GM12878 (cell line): Measurements from ENCODE around the gene FAN1. TPM values are rescaled to one million over a fixed set of nuclear protein-coding genes. Genes with fewer than 3 reads are reported as not detected.

Source experiments
- ATAC-seq: fragments of 200-7000 bp; cut with Tn5 transposase; 3 replicates; pipeline ENCODE4 v1.9.1; 2020; ENCODE audit warnings: mild to moderate bottlenecking, moderate library complexity
- BruUV-seq: library from RNA; stranded (reverse); fragments of 400-500 nt; replicated peaks from 2 replicates; lab custom pipeline; 2021; lab: Mats Ljungman, UMichigan
- CTCF ChIA-PET: fragments of 300-600 bp; sonication (Branson Sonifier 250); formaldehyde crosslinking; extraction: SDS; loops from one replicate; lab custom pipeline; 2021; ENCODE audit warnings: inconsistent platforms; lab: Yijun Ruan, JAX
- POLR2A ChIA-PET: fragments of 350-600 bp; formaldehyde crosslinking; extraction: SDS; loops from one replicate; lab custom pipeline; 2021; ENCODE audit warnings: inconsistent platforms; lab: Charles Lee
- RAD21 ChIA-PET: fragments of 300-600 bp; sonication (Branson Sonifier 250); formaldehyde crosslinking; loops from one replicate; lab custom pipeline; 2023; ENCODE audit warnings: antibody characterized with exemption; ENCODE audit not compliant: unreplicated experiment; lab: Charles Lee
- SMC1A ChIA-PET: fragments of 300-600 bp; sonication (Branson Sonifier 250); formaldehyde crosslinking; loops from one replicate; lab custom pipeline; 2023; ENCODE audit not compliant: unreplicated experiment, uncharacterized antibody; lab: Charles Lee
- DNase-seq: peaks from one replicate; pipeline ENCODE4 v3.0.0-alpha.2; 2011; ENCODE audit warnings: low read depth, low spot score
- FAIRE-seq: peaks from 3 replicates; lab custom pipeline; 2011; peaks lifted over from hg19 to GRCh38; lab: Jason Lieb, UNC
- H2AFZ ChIP-seq: 2 replicates; pipeline ENCODE4 v1.6.0; 2011; ENCODE audit warnings: low read depth, low read length, control low read depth; ENCODE audit not compliant: control insufficient read depth
- H3K27ac ChIP-seq: 2 replicates; pipeline ENCODE4 v1.5.1; 2011; ENCODE audit warnings: control low read depth; ENCODE audit not compliant: control insufficient read depth, insufficient read depth
- H3K27me3 ChIP-seq, 2 experiments: replicated peaks in 1 of 2; 2 replicates each; pipeline versions ENCODE4 v1.6.0 to v1.6.1; 2011; ENCODE audit warnings: low read length in 1 of 2; ENCODE audit not compliant: control insufficient read depth in 2 of 2, insufficient read depth in 2 of 2
- H3K36me3 ChIP-seq, 2 experiments: 2 replicates each; pipeline ENCODE4 v1.5.1; 2011; ENCODE audit warnings: low read length in 1 of 2; ENCODE audit not compliant: control insufficient read depth in 2 of 2, insufficient read depth in 2 of 2
- H3K4me1 ChIP-seq: 2 replicates; pipeline ENCODE4 v1.6.1; 2011; ENCODE audit warnings: mild to moderate bottlenecking, low read length, moderate library complexity, mixed read lengths; ENCODE audit not compliant: control insufficient read depth, insufficient read depth
- H3K4me2 ChIP-seq: 2 replicates; pipeline ENCODE4 v1.6.0; 2011; ENCODE audit warnings: control low read depth; ENCODE audit not compliant: control insufficient read depth, insufficient read depth
- H3K4me3 ChIP-seq: fragments of 200-600 bp; sonication (generic); 2 replicates; pipeline ENCODE4 v1.5.1; 2016
- H3K79me2 ChIP-seq: 2 replicates; pipeline ENCODE4 v1.6.0; 2011; ENCODE audit warnings: low read length; ENCODE audit not compliant: control insufficient read depth, insufficient read depth
- H3K9ac ChIP-seq: 2 replicates; pipeline ENCODE4 v1.8.0; 2011; ENCODE audit warnings: low read length, control low read depth, mixed read lengths; ENCODE audit not compliant: control insufficient read depth, insufficient read depth
- H3K9me3 ChIP-seq: replicated peaks from 3 replicates; pipeline ENCODE4 v1.5.1; 2011; ENCODE audit warnings: mild to moderate bottlenecking, low read length; ENCODE audit not compliant: control insufficient read depth, insufficient read depth
- H4K20me1 ChIP-seq: 2 replicates; pipeline ENCODE4 v1.6.0; 2011; ENCODE audit not compliant: control insufficient read depth, insufficient read depth
- CHD4 ChIP-seq: fragments of 200-600 bp; sonication (generic); IDR thresholded peaks from 2 replicates; pipeline ENCODE4 v1.6.1; 2016; ENCODE audit warnings: mild to moderate bottlenecking
- ETV6 ChIP-seq, 2 experiments: fragments of 450-650 bp in 1 of 2; IDR thresholded peaks in 1 of 2; conservative IDR thresholded peaks in 1 of 2; 2 replicates each; pipeline ENCODE4 v1.6.1; 2014; ENCODE audit warnings: antibody characterized with exemption in 1 of 2, borderline replicate concordance in 1 of 2, low read depth in 1 of 2, mild to moderate bottlenecking in 1 of 2, moderate library complexity in 1 of 2
- GATAD2B ChIP-seq: fragments of 450-650 bp; conservative IDR thresholded peaks from 2 replicates; pipeline ENCODE4 v1.6.1; 2017; ENCODE audit warnings: low read depth, mild to moderate bottlenecking, moderate library complexity
- HDAC6 ChIP-seq: fragments of 200-600 bp; sonication (generic); IDR thresholded peaks from one replicate; pipeline ENCODE4 v1.8.0; 2017; ENCODE audit warnings: antibody characterized with exemption; ENCODE audit not compliant: unreplicated experiment
- MTA3 ChIP-seq: IDR thresholded peaks from 2 replicates; pipeline ENCODE4 v1.6.1; 2012; ENCODE audit warnings: low read length, inconsistent platforms, borderline replicate concordance
- NFYA ChIP-seq: IDR thresholded peaks from 2 replicates; pipeline ENCODE4 v1.6.1; 2011; ENCODE audit warnings: low read depth, mild to moderate bottlenecking, low read length, improper control_type of control experiment, borderline replicate concordance
- NFYB ChIP-seq: IDR thresholded peaks from 2 replicates; pipeline ENCODE4 v1.6.1; 2011; ENCODE audit warnings: low read depth, mild to moderate bottlenecking, low read length, improper control_type of control experiment, moderate library complexity; ENCODE audit not compliant: insufficient read depth
- RAD21 ChIP-seq: IDR thresholded peaks from 2 replicates; pipeline ENCODE4 v1.6.1; 2011; ENCODE audit warnings: mild to moderate bottlenecking, low read depth, low read length, moderate library complexity; ENCODE audit not compliant: insufficient read depth
- SREBF1 ChIP-seq: IDR thresholded peaks from 2 replicates; pipeline ENCODE4 v1.6.1; 2012; ENCODE audit warnings: mild to moderate bottlenecking, low read length
- TCF7 ChIP-seq: IDR thresholded peaks from 2 replicates; pipeline ENCODE4 v1.6.1; 2014; ENCODE audit warnings: antibody characterized with exemption, borderline replicate concordance
- YBX1 ChIP-seq: fragments of 450-650 bp; IDR thresholded peaks from 2 replicates; pipeline ENCODE4 v1.6.1; 2016; ENCODE audit warnings: antibody characterized with exemption
- ZBED1 ChIP-seq: IDR thresholded peaks from 2 replicates; pipeline ENCODE4 v1.6.1; 2016; ENCODE audit warnings: borderline replicate concordance
- WGBS: methylation state at CpG from one replicate; pipeline ENCODE4 v1.1.6; 2016; ENCODE audit warnings: low lambda C conversion rate; ENCODE audit not compliant: insufficient replicate concordance, insufficient coverage; ENCODE audit errors: missing lambda C conversion rate; 5-methylcytosine and 5-hydroxymethylcytosine counted together
- in situ Hi-C: fragments of 300-500 bp; cut with MboI; formaldehyde crosslinking; loops from 9 replicates; pipeline ENCODE4 v1.14.3; 2018; ENCODE audit warnings: mixed read lengths
- intact Hi-C: fragments of 100-400 bp; cut with micrococcal nuclease; formaldehyde crosslinking; loops from one replicate; pipeline ENCODE4 v1.14.2; 2022; ENCODE audit not compliant: unreplicated experiment
- polyA plus RNA-seq, 11 experiments: library from polyadenylated mRNA; depleted of rRNA in 4 of 11; unstranded in 6 of 11; stranded (reverse) in 5 of 11; fragments of >200 nt; fragmentation: Nextera tagmentation in 4 of 11; fragmentation: Illumina TruSeq in 1 of 11; extraction: Ambion mirVana in 4 of 11; extraction: Trizol in 1 of 11; gene quantifications; 1 replicate in 1 of 11; 2 replicates in 10 of 11; pipeline versions ENCODE4 v1.2.1 to v1.2.3, GENCODE V29; 2011 to 2016; ENCODE audit warnings: inconsistent platforms in 2 of 11, missing spikeins in 2 of 11, low read depth in 1 of 11
- total RNA-seq, 4 experiments: library from RNA; depleted of rRNA in 3 of 4; stranded (reverse); fragments of >200 nt in 3 of 4; fragmentation: Illumina TruSeq in 1 of 4; extraction: Trizol in 1 of 4; gene quantifications; 2 replicates each; pipeline versions ENCODE4 v1.2.1 to v1.2.3, GENCODE V29; 2013 to 2021

The FAN1 gene
- total and polyA plus RNA-seq, 10 of the 15 experiments (the other 5 are each of a cell fraction or from before 2014, with no cell fraction given): 0.55 to 18.6 (median 12.6) TPM

DNA sequence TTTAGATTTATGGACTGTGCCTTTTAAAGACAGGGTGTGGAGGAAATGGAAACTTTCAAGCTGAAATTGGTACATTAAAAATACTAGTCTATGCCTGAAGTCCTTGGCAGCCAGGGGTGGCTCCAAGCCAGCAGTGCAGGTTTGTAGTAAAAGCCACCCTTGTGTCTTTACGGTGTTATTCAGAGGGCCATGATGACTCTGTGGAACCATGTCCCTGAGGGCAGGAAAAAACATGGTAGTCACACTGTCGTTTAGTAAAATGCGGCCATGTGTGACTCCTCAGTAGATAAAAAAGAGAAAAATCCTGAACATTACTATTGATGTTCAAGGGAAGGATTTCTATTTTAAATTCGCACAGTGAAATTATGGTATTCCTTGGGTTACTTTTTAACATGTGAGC, 2.7 kb downstream of the FAN1 start:
- H3K27ac ChIP-seq: no peak overlapping the region
- no peaks in the 10 kb centered on the region for H3K79me2 ChIP-seq
- no peak overlapping the region for H3K4me2 ChIP-seq
- TF ChIP-seq NFYA (no peak), ETV6 (conservative IDR thresholded peaks at IDR 0.05 in 1 of 2, IDR thresholded peaks at IDR 0.05 in 1 of 2; ENCODE audit: borderline replicate concordance in 1 of 2, low read depth in 1 of 2) (no peak), CHD4 (no peak), ZBED1 (no peak), MTA3 (no peak), GATAD2B (no peak), YBX1 (no peak), TCF7 (no peak), NFYB (no peak), HDAC6 (no peak), RAD21 (no peak), SREBF1 (no peak)
- 71% methylated on average over 4 of the region's 4 CpGs for WGBS
- ChIA-PET SMC1A (no interaction called here), POLR2A (no interaction called here), RAD21 (no interaction called here), CTCF (interaction anchor here (1.7 kb wide), 2 partner anchors 12 to 223 kb away, joined by 3 read pairs; no protein-coding TSS in a partner anchor)
- no peaks in the 10 kb centered on the region for H3K9me3 ChIP-seq
- no peaks in the 10 kb centered on the region for H3K4me1 ChIP-seq
- DNase-seq (no peak), FAIRE-seq (no peak), ATAC-seq (no peak)
- no peaks in the 10 kb centered on the region for H3K27me3 ChIP-seq
- in situ Hi-C loops: no loop called here
- intact Hi-C loops: loop anchor here (10.0 kb wide), 1 partner anchor 418 kb away; the partner anchor contains the start of gene KLF13
- no peak overlapping the region for H3K4me3 ChIP-seq
- no peaks in the 10 kb centered on the region for H4K20me1 ChIP-seq
- H2AFZ ChIP-seq: no peak overlapping the region
- BruUV-seq: no TSS peak
- no peak overlapping the region for H3K9ac ChIP-seq
- H3K36me3 ChIP-seq: peaks cover 2 to 4% of the 10 kb centered on the region in 2 experiments; a peak in 3 of 4 replicates
